ENCODE results near the gene DHX34. TPM values are rescaled to one million over a fixed set of nuclear protein-coding genes. Genes with fewer than 3 reads are reported as not detected.

Gene DHX34
- total and polyA plus RNA-seq, 7 donors = 3.0 to 12.7 (median 9.1) TPM

GRCh38 chr19:47414469-47414868 is 65.4 kb downstream of the DHX34 start:
- H3K4me3 ChIP-seq = no peak overlapping the region
- peaks cover 0 to 7% (median 3%) of the 10 kb centered on the region in 4 donors for H3K36me3 ChIP-seq
- intact Hi-C loops (cut with DNase I) = no loop called here
- no peaks in the 10 kb centered on the region for H3K9me3 ChIP-seq
- WGBS, 2 donors = 59 to 71% methylated on average over 21 of the region's 21 CpGs
- H3K4me1 ChIP-seq = peaks cover 0 to 18% (median 15%) of the 10 kb centered on the region in 4 donors
- H3K27me3 ChIP-seq = peaks cover 5 to 48% (median 19%) of the 10 kb centered on the region in 3 donors
- no peak overlapping the region for H3K27ac ChIP-seq
- TF ChIP-seq EP300 (IDR thresholded peaks at IDR 0.05) (no peak), CTCF (IDR thresholded peaks at IDR 0.05) (no peak), POLR2AphosphoS5 (IDR thresholded peaks at IDR 0.05) (no peak), POLR2A (IDR thresholded peaks at IDR 0.05) (no peak)
- no peak for DNase-seq

- peaks cover 13 to 64% (median 31%) of the 10 kb centered on the region in 3 donors for H3K27me3 ChIP-seq
These were observed 67.0 kb downstream of the DHX34 start for GRCh38 chr19:47415953-47416642.

GRCh38 chr19:47416643-47416985 is 67.5 kb downstream of the DHX34 start:
- Histone ChIP-seq H3K9me3 (no peaks in the 10 kb centered on the region), H3K36me3 (peaks cover 0 to 7% (median 3%) of the 10 kb centered on the region in 4 donors), H3K4me1 (peaks cover 0 to 20% (median 15%) of the 10 kb centered on the region in 4 donors), H3K27me3 (peaks cover 16 to 69% (median 37%) of the 10 kb centered on the region in 3 donors), H3K27ac (no peak overlapping the region), H3K4me3 (no peak overlapping the region)
- DNase-seq = no peak
- intact Hi-C loops (cut with DNase I) = no loop called here
- 51 to 58% methylated on average over 12 of the region's 12 CpGs for WGBS, 2 donors
- TF ChIP-seq EP300 (IDR thresholded peaks at IDR 0.05) = no peak
- TF ChIP-seq POLR2A (IDR thresholded peaks at IDR 0.05) = no peak
- TF ChIP-seq CTCF (IDR thresholded peaks at IDR 0.05) = no peak
- no peak for TF ChIP-seq POLR2AphosphoS5 (IDR thresholded peaks at IDR 0.05)

More at GRCh38 chr19:47415953-47416642, 67.0 kb downstream of the DHX34 start:
- no peaks in the 10 kb centered on the region for H3K9me3 ChIP-seq
- no peak for TF ChIP-seq EP300 (IDR thresholded peaks at IDR 0.05)
- no peak for TF ChIP-seq CTCF (IDR thresholded peaks at IDR 0.05)
- TF ChIP-seq POLR2A (IDR thresholded peaks at IDR 0.05) = no peak
- no peak for TF ChIP-seq POLR2AphosphoS5 (IDR thresholded peaks at IDR 0.05)
- DNase-seq = no peak
- H3K27ac ChIP-seq = no peak overlapping the region
- WGBS, 2 donors = 81 to 89% methylated on average over 21 of the region's 21 CpGs
- H3K4me3 ChIP-seq = no peak overlapping the region
- peaks cover 0 to 7% (median 3%) of the 10 kb centered on the region in 4 donors for H3K36me3 ChIP-seq
- H3K4me1 ChIP-seq = peaks cover 0 to 18% (median 15%) of the 10 kb centered on the region in 4 donors
- intact Hi-C loops (cut with DNase I) = no loop called here

GRCh38 chr19:47417107-47417745 is 68.1 kb downstream of the DHX34 start:
- Histone ChIP-seq H3K4me1 (peaks cover 0 to 25% (median 19%) of the 10 kb centered on the region in 4 donors), H3K4me3 (no peak overlapping the region), H3K27me3 (peaks cover 22 to 75% (median 43%) of the 10 kb centered on the region in 3 donors), H3K36me3 (peaks cover 0 to 7% (median 3%) of the 10 kb centered on the region in 4 donors), H3K9me3 (no peaks in the 10 kb centered on the region), H3K27ac (no peak overlapping the region)
- no peak for TF ChIP-seq EP300 (IDR thresholded peaks at IDR 0.05)
- TF ChIP-seq POLR2AphosphoS5 (IDR thresholded peaks at IDR 0.05) = no peak
- no peak for TF ChIP-seq CTCF (IDR thresholded peaks at IDR 0.05)
- no peak for TF ChIP-seq POLR2A (IDR thresholded peaks at IDR 0.05)
- no peak for DNase-seq
- 17 to 21% methylated on average over 18 of the region's 18 CpGs for WGBS, 2 donors
- intact Hi-C loops (cut with DNase I) = no loop called here

All from sigmoid colon (tissue), 7 donors.